Measurements from ENCODE around the gene CNEP1R1.

- TF ChIP-seq YY1 (IDR thresholded peaks at IDR 0.05; ENCODE audit: extremely low read depth, insufficient replicate concordance, low read depth, low read length), result no peak
- no peak for TF ChIP-seq SRF (IDR thresholded peaks at IDR 0.05; ENCODE audit: low read depth)
- no peak for TF ChIP-seq POLR2A (IDR thresholded peaks at IDR 0.05; ENCODE audit: borderline replicate concordance, extremely low read depth, insufficient read depth, insufficient read length)
- TF ChIP-seq CTCF (IDR thresholded peaks at IDR 0.05 in 2 of 3, conservative IDR thresholded peaks at IDR 0.05 in 1 of 3; ENCODE audit: borderline replicate concordance in 1 of 3, insufficient read depth in 1 of 3, low read depth in 2 of 3, low read length in 2 of 3), result no peak
- TF ChIP-seq POLR2AphosphoS5 (IDR thresholded peaks at IDR 0.05; ENCODE audit: low read depth, low read length), result no peak
- no peak for TF ChIP-seq REST (IDR thresholded peaks at IDR 0.05; ENCODE audit: low read depth)
- TF ChIP-seq EZH2 (IDR thresholded peaks at IDR 0.05), result no peak
- TF ChIP-seq RAD21 (IDR thresholded peaks at IDR 0.05; ENCODE audit: low read depth), result no peak
- no peak for TF ChIP-seq CEBPB (IDR thresholded peaks at IDR 0.05; ENCODE audit: low read depth)
- TF ChIP-seq MAX (IDR thresholded peaks at IDR 0.05), result no peak
- no peak for TF ChIP-seq ATF3 (IDR thresholded peaks at IDR 0.05)
- no peak for TF ChIP-seq JUND (IDR thresholded peaks at IDR 0.05)
- no peak for TF ChIP-seq EGR1 (IDR thresholded peaks at IDR 0.05; ENCODE audit: low read depth)
- TF ChIP-seq SP1 (IDR thresholded peaks at IDR 0.05; ENCODE audit: low read depth), result no peak
Measured at GRCh38 chr16:49994006-49994405, 31.0 kb upstream of the CNEP1R1 start.

Measured in HCT116 (cell line).